Testis (tissue), 3 donors: Measurements from ENCODE around the gene PPM1J. TPM values are rescaled to one million over a fixed set of nuclear protein-coding genes. Genes with fewer than 3 reads are reported as not detected.

ENCODE experiments used
- DNase-seq: peaks from one replicate; pipeline ENCODE4 v3.0.0-alpha.2; 2019
- H3K27ac ChIP-seq, 2 donors: fragments of 200-600 bp; sonication (generic); one replicate each; pipeline ENCODE4 v1.5.1; 2019
- H3K27me3 ChIP-seq: fragments of 200-600 bp; sonication (generic); one replicate; pipeline ENCODE4 v1.5.1; 2019
- H3K36me3 ChIP-seq: fragments of 200-600 bp; sonication (generic); one replicate; pipeline ENCODE4 v1.5.1; 2017; ENCODE audit warnings: low read depth; ENCODE audit errors: missing control alignments
- H3K4me1 ChIP-seq: fragments of 200-600 bp; sonication (generic); one replicate; pipeline ENCODE4 v1.5.1; 2019
- H3K4me3 ChIP-seq, 2 donors: fragments of 200-600 bp; sonication (generic); one replicate each; pipeline ENCODE4 v1.5.1; 2017 to 2019
- H3K9me3 ChIP-seq: fragments of 200-600 bp; sonication (generic); one replicate; pipeline ENCODE4 v1.5.1; 2017
- POLR2A ChIP-seq: fragments of 450-650 bp; IDR thresholded peaks from one replicate; pipeline ENCODE4 v1.6.1; 2017; ENCODE audit warnings: antibody characterized with exemption, mild to moderate bottlenecking, moderate library complexity
- WGBS, 2 donors: methylation state at CpG; one replicate each; pipeline ENCODE4 v1.1.5; 2018; 5-methylcytosine and 5-hydroxymethylcytosine counted together
- intact Hi-C: fragments of 100-400 bp; cut with DNase I; formaldehyde crosslinking; loops from one replicate; pipeline ENCODE4 v1.15.1; 2023; ENCODE audit warnings: low total_unique reads
- polyA plus RNA-seq: library from polyadenylated mRNA; stranded (reverse); fragments of 350-450 nt; fragmentation: Illumina TruSeq; extraction: RNeasy Lipid Tissue Mini Kit (QIAGEN cat#74804); gene quantifications from one replicate; pipeline ENCODE4 v1.2.3, GENCODE V29; 2014; ENCODE audit warnings: low read depth, low replicate concordance; ENCODE audit not compliant: insufficient read depth
- total RNA-seq, 2 donors: library from RNA; depleted of rRNA; stranded (reverse); fragments of >200 nt; gene quantifications; one replicate each; pipeline ENCODE4 v1.2.3, GENCODE V29; 2016
- TF ChIP-seq, protein P1 (sequence below), 3 experiments: fragments of 450-650 bp in 2 of 3; fragments of 200-600 bp in 1 of 3; sonication (generic) in 1 of 3; IDR thresholded peaks; one replicate each; pipeline ENCODE4 v1.5.1; 2016 to 2019; ENCODE audit warnings: antibody characterized with exemption in 3 of 3, mild to moderate bottlenecking in 2 of 3, moderate library complexity in 1 of 3

Gene PPM1J
- total and polyA plus RNA-seq, 3 donors from 2014 or later: 45.5 to 88.7 (median 69.5) TPM

DNA sequence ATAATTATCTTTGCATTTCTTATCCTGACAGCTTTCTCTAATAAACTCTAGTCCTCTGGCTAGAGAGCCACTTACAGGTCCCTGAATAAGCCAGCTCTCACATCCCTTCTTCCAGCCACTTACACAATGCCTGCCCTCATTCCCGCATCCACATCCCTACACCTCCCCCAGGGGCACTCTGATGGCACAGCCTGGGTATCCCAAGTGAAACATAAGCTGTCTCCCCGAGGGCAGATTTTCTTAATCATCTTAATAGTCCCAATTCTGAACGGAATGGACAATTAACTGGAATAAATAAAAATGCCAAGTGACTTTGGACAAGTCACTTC is 13.1 kb downstream of the PPM1J start:
- no peaks in the 10 kb centered on the region for H3K36me3 ChIP-seq
- intact Hi-C loops: no loop called here
- no peak for TF ChIP-seq POLR2A
- DNase-seq: no peak
- H3K9me3 ChIP-seq: no peaks in the 10 kb centered on the region
- peaks cover 78% of the 10 kb centered on the region for H3K4me1 ChIP-seq
- H3K27ac ChIP-seq: peak overlapping the region; percentile 93
- H3K4me3 ChIP-seq: no peak overlapping the region
- 52 to 67% methylated on average over 3 of the region's 3 CpGs for WGBS, 2 donors
- no peaks in the 10 kb centered on the region for H3K27me3 ChIP-seq

DNA sequence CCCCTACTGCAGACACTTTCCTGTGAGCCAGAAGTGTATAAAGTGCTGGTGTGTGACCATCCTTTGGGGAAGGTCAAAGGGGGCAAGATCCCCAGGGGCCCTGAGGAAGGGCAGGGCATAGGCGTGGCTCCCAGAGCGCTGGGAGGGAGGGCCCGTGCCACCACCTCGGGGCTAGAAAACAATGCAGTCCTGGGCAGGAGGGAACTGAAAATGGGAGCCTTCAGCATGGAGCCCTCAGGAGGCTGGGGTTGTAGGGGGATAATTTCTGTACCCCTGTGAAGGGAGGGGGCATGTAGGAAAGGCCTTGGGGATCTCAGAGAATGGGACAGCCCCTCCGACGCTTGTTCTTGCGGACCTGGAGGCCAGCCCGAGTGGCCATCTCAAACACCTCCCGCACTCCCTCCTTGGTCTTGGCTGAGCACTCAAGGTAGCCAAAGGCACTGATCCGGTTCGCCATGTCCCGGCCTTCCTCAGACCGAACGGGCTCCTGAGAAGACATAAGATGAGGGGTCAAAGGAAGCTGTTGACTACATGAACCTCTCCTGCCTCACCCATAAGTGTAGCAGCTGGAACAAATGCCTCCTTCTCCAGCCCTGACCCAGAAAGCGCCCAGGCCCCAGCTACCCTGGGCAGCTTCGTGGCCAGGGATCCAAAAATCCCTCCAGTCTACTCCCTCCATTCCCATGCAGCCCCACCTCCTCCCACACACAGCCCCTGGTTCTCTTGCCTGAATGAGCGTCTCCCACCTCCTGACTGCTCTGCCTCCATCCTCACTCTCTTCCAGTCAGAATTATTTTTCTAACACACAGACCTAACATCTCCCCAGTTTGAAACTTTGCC is 13.7 kb downstream of the PPM1J start:
- 49 to 60% methylated on average over 10 to 17 of the region's 17 CpGs for WGBS, 2 donors
- Histone ChIP-seq H3K27me3 (no peaks in the 10 kb centered on the region), H3K4me1 (peaks cover 78% of the 10 kb centered on the region), H3K36me3 (no peaks in the 10 kb centered on the region), H3K9me3 (no peaks in the 10 kb centered on the region), H3K27ac (peak overlapping the region; percentile 93), H3K4me3 (no peak overlapping the region)
- TF ChIP-seq POLR2A: no peak
- TF ChIP-seq, protein P1, sequence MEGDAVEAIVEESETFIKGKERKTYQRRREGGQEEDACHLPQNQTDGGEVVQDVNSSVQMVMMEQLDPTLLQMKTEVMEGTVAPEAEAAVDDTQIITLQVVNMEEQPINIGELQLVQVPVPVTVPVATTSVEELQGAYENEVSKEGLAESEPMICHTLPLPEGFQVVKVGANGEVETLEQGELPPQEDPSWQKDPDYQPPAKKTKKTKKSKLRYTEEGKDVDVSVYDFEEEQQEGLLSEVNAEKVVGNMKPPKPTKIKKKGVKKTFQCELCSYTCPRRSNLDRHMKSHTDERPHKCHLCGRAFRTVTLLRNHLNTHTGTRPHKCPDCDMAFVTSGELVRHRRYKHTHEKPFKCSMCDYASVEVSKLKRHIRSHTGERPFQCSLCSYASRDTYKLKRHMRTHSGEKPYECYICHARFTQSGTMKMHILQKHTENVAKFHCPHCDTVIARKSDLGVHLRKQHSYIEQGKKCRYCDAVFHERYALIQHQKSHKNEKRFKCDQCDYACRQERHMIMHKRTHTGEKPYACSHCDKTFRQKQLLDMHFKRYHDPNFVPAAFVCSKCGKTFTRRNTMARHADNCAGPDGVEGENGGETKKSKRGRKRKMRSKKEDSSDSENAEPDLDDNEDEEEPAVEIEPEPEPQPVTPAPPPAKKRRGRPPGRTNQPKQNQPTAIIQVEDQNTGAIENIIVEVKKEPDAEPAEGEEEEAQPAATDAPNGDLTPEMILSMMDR (IDR thresholded peaks at IDR 0.05): no peak
- DNase-seq: no peak
- intact Hi-C loops: no loop called here

GRCh38 chr1:112700290-112701226 is 14.6 kb downstream of the PPM1J start:
- intact Hi-C loops: no loop called here
- peaks cover 73% of the 10 kb centered on the region for H3K4me1 ChIP-seq
- peak; percentile 99 for DNase-seq

GRCh38 chr1:112699425-112700144 is 15.5 kb downstream of the PPM1J start:
- Histone ChIP-seq H3K4me1 (peaks cover 65% of the 10 kb centered on the region), H3K27me3 (no peaks in the 10 kb centered on the region), H3K9me3 (no peaks in the 10 kb centered on the region), H3K27ac (peak overlapping the region; percentile 93), H3K4me3 (no peak overlapping the region), H3K36me3 (no peaks in the 10 kb centered on the region)
- intact Hi-C loops: no loop called here
- DNase-seq: no peak
- TF ChIP-seq, protein P1 (IDR thresholded peaks at IDR 0.05): no peak
- TF ChIP-seq POLR2A: no peak
- WGBS, 2 donors: 53 to 66% methylated on average over 9 to 13 of the region's 13 CpGs

More at GRCh38 chr1:112700290-112701226, 14.6 kb downstream of the PPM1J start:
- H3K27ac ChIP-seq: peak overlapping the region; percentile 93
- no peak for TF ChIP-seq POLR2A
- TF ChIP-seq, protein P1 (IDR thresholded peaks at IDR 0.05): no peak
- 21 to 26% methylated on average over 5 to 7 of the region's 7 CpGs for WGBS, 2 donors
- no peaks in the 10 kb centered on the region for H3K9me3 ChIP-seq
- H3K36me3 ChIP-seq: no peaks in the 10 kb centered on the region
- H3K4me3 ChIP-seq: no peak overlapping the region
- no peaks in the 10 kb centered on the region for H3K27me3 ChIP-seq
